ENCODE measurements around the gene CPNE4.

CPNE4 gene

DNA sequence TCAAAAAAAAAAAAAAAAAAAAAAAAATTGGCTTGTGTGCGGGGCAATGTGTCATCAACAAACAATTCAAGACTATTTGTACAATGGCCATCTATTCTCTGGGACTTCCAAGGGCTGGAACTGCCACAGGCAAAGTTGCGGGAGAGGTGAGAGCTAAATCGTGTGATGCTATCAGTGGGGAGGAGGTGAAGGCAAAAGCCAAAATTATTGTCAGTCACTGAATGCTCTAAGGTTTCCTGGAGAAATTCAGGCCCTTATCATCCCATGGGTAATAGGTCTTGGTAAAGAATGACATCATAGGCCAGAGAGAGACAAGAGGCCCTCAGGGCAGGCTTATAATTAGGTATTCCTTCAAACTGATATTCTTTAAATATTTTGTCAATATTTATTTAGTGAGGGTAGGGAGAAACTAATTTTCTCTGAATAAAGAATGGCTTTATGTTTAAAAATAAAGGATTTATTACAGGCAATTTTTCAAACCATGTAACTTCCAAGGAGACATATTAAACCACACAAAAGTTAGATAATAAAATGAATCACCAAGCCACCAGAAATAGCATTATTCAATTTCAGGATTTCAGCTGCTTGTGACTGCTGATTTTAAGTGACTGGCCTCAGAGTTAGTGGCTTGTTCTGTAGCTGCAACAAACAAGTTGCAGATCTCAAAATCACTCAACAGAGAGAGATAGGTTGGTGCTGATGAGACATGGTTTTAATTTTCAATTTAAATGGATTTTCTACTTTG is 305.7 kb downstream of the CPNE4 start:
- Histone ChIP-seq H3K9ac (ENCODE audit: low read length) (no peak overlapping the region), H4K20me1 (ENCODE audit: insufficient read depth, low read length) (no peaks in the 10 kb centered on the region), H3K9me2 (ENCODE audit: low read depth, low read length) (no peaks in the 10 kb centered on the region), H3K36me3 (ENCODE audit: insufficient read depth, low read length) (no peaks in the 10 kb centered on the region), H3K27ac (ENCODE audit: low read depth, low read length, poor library complexity, severe bottlenecking) (no peak overlapping the region), H3F3A (ENCODE audit: insufficient read depth, low read length) (no peaks in the 10 kb centered on the region), H3K27me3 (ENCODE audit: insufficient read depth, low read length) (no peaks in the 10 kb centered on the region), H3K79me2 (ENCODE audit: insufficient read depth, low read length) (no peaks in the 10 kb centered on the region), H3K4me2 (ENCODE audit: low read length) (no peak overlapping the region), H3K4me3 (ENCODE audit: low read depth, low read length, poor library complexity, severe bottlenecking) (no peak overlapping the region), H2AFZ (ENCODE audit: low read length) (no peak overlapping the region), H3K4me1 (ENCODE audit: insufficient read depth, low read length, severe bottlenecking) (no peaks in the 10 kb centered on the region), H3K9me3 (ENCODE audit: low read length) (no peaks in the 10 kb centered on the region)
- no peak for TF ChIP-seq EZH2 (IDR thresholded peaks at IDR 0.05; ENCODE audit: borderline replicate concordance, low read length)
- TF ChIP-seq, protein P1, sequence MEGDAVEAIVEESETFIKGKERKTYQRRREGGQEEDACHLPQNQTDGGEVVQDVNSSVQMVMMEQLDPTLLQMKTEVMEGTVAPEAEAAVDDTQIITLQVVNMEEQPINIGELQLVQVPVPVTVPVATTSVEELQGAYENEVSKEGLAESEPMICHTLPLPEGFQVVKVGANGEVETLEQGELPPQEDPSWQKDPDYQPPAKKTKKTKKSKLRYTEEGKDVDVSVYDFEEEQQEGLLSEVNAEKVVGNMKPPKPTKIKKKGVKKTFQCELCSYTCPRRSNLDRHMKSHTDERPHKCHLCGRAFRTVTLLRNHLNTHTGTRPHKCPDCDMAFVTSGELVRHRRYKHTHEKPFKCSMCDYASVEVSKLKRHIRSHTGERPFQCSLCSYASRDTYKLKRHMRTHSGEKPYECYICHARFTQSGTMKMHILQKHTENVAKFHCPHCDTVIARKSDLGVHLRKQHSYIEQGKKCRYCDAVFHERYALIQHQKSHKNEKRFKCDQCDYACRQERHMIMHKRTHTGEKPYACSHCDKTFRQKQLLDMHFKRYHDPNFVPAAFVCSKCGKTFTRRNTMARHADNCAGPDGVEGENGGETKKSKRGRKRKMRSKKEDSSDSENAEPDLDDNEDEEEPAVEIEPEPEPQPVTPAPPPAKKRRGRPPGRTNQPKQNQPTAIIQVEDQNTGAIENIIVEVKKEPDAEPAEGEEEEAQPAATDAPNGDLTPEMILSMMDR (IDR thresholded peaks at IDR 0.05; ENCODE audit: low read length) = no peak

DNA sequence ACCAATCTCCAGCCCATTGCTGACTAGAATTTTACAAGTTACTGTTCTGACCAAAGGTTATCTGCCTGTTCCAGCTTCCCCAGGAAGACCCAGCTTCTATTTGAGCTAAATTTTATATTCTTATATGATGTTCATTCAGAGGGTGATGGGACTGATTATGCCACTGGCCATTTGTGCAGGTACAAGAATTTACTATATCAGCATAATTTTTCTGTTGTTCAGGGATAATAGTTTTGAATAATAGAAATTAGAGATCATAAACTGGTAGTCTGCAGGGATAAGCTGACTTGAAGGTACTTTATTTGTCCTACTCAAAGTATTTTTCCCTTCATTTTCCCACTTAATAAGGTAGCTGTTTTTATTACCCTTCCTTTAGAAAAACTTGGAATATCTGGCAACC is 309.4 kb downstream of the CPNE4 start:
- Histone ChIP-seq H3K79me2 (ENCODE audit: insufficient read depth, low read length) (no peaks in the 10 kb centered on the region), H2AFZ (ENCODE audit: low read length) (no peak overlapping the region), H3K4me3 (ENCODE audit: low read depth, low read length, poor library complexity, severe bottlenecking) (no peak overlapping the region), H3K4me2 (ENCODE audit: low read length) (no peak overlapping the region), H3K4me1 (ENCODE audit: insufficient read depth, low read length, severe bottlenecking) (no peaks in the 10 kb centered on the region), H3K9me3 (ENCODE audit: low read length) (no peaks in the 10 kb centered on the region), H4K20me1 (ENCODE audit: insufficient read depth, low read length) (no peaks in the 10 kb centered on the region), H3K36me3 (ENCODE audit: insufficient read depth, low read length) (no peaks in the 10 kb centered on the region), H3K27ac (ENCODE audit: low read depth, low read length, poor library complexity, severe bottlenecking) (no peak overlapping the region), H3K9ac (ENCODE audit: low read length) (no peak overlapping the region), H3K9me2 (ENCODE audit: low read depth, low read length) (no peaks in the 10 kb centered on the region), H3F3A (ENCODE audit: insufficient read depth, low read length) (no peaks in the 10 kb centered on the region), H3K27me3 (ENCODE audit: insufficient read depth, low read length) (no peaks in the 10 kb centered on the region)
- no peak for TF ChIP-seq EZH2 (IDR thresholded peaks at IDR 0.05; ENCODE audit: borderline replicate concordance, low read length)
- TF ChIP-seq, protein P1 (IDR thresholded peaks at IDR 0.05; ENCODE audit: low read length) = no peak

DNA sequence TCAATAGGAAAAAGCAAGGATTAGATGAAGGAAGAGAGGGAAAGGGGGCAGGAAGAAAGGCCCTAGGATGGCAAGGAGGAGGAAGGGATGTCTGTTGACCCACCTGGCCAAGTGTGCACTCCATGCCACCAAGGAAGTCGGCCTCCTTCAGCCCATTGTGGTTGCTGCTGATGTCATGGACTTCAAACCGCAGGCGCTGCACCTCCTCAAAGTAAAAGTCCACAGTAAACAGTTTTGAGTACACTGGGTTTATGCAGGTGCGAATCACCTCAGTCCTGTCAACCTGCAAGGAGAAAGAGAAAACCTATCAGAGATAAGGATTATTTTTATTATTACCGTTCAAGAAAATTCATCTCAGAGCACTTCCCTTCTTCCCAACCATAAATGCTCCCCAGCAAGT is 311.5 kb downstream of the CPNE4 start:
- TF ChIP-seq EZH2 (IDR thresholded peaks at IDR 0.05; ENCODE audit: borderline replicate concordance, low read length) = no peak
- TF ChIP-seq, protein P1 (IDR thresholded peaks at IDR 0.05; ENCODE audit: low read length) = no peak
- Histone ChIP-seq H2AFZ (ENCODE audit: low read length) (no peak overlapping the region), H3K4me3 (ENCODE audit: low read depth, low read length, poor library complexity, severe bottlenecking) (no peak overlapping the region), H3K36me3 (ENCODE audit: insufficient read depth, low read length) (no peaks in the 10 kb centered on the region), H3K9me2 (ENCODE audit: low read depth, low read length) (no peaks in the 10 kb centered on the region), H3K9me3 (ENCODE audit: low read length) (no peaks in the 10 kb centered on the region), H3K79me2 (ENCODE audit: insufficient read depth, low read length) (no peaks in the 10 kb centered on the region), H3K27ac (ENCODE audit: low read depth, low read length, poor library complexity, severe bottlenecking) (no peak overlapping the region), H4K20me1 (ENCODE audit: insufficient read depth, low read length) (no peaks in the 10 kb centered on the region), H3K27me3 (ENCODE audit: insufficient read depth, low read length) (no peaks in the 10 kb centered on the region), H3F3A (ENCODE audit: insufficient read depth, low read length) (no peaks in the 10 kb centered on the region), H3K4me2 (ENCODE audit: low read length) (no peak overlapping the region), H3K4me1 (ENCODE audit: insufficient read depth, low read length, severe bottlenecking) (no peaks in the 10 kb centered on the region), H3K9ac (ENCODE audit: low read length) (no peak overlapping the region)

Data from OCI-LY1 (cell line).